Fibroblast of skin of left quadriceps (primary cell): ENCODE data around the gene NPB.
A peak's percentile ranks its signal among the peaks of the same experiment; 100 is the strongest.

ENCODE experiments used
- DNase-seq, 2 experiments: peaks; one replicate each; pipeline ENCODE4 v3.0.0-alpha.2; 2013; ENCODE audit warnings: low read depth in 2 of 2

NPB gene

GRCh38 chr17:81902023-81902652, at the start of gene NPB:
Gene NPB (plus strand): TSS chr17:81902238. CDS start chr17:81902278, 40 bp downstream.
- DNase-seq, result no peak

GRCh38 chr17:81854974-81855774, 46.9 kb upstream of the NPB start:
- no peak for DNase-seq

GRCh38 chr17:81858170-81858966, 43.7 kb upstream of the NPB start:
- DNase-seq, result no peak

- DNase-seq, result no peak
Measured at GRCh38 chr17:81858967-81859905, 42.8 kb upstream of the NPB start.

GRCh38 chr17:81859906-81860755, 41.9 kb upstream of the NPB start, which contains the start of gene P4HB:
Gene P4HB (minus strand): TSS chr17:81860535. CDS start chr17:81860471, 64 bp downstream.
- no peak for DNase-seq

GRCh38 chr17:81860756-81861568, 41.1 kb upstream of the NPB start:
- DNase-seq, result peak; percentile 100

- DNase-seq, result no peak
Measured at GRCh38 chr17:81863123-81863675, 38.8 kb upstream of the NPB start.

GRCh38 chr17:81863833-81864768, 37.9 kb upstream of the NPB start:
- no peak for DNase-seq

- DNase-seq, result no peak
Measured at GRCh38 chr17:81865358-81865732, 36.7 kb upstream of the NPB start.

GRCh38 chr17:81865733-81866439, 36.2 kb upstream of the NPB start:
- DNase-seq, result no peak

GRCh38 chr17:81866440-81867169, 35.4 kb upstream of the NPB start:
- no peak for DNase-seq

- DNase-seq, result no peak
Measured at GRCh38 chr17:81867170-81867990, 34.7 kb upstream of the NPB start.

GRCh38 chr17:81867991-81868673, 33.9 kb upstream of the NPB start:
- DNase-seq, result no peak

GRCh38 chr17:81868674-81869220, 33.3 kb upstream of the NPB start:
- peak; percentile 61 to 66 for DNase-seq
